Gastroesophageal sphincter (tissue), 3 donors: ENCODE results near the gene PDZD2.

Source experiments
- CTCF ChIP-seq, 4 experiments: fragments of 200-600 bp in 2 of 4; fragments of 450-650 bp in 2 of 4; sonication (generic) in 1 of 4; IDR thresholded peaks; one replicate each; pipeline ENCODE4 v1.5.1; 2017 to 2019; ENCODE audit warnings: antibody characterized with exemption in 4 of 4, mild to moderate bottlenecking in 2 of 4, moderate library complexity in 2 of 4
- EP300 ChIP-seq: sonication (generic); formaldehyde crosslinking; IDR thresholded peaks from one replicate; pipeline ENCODE4 v1.6.1; 2017; ENCODE audit warnings: antibody characterized with exemption, mild to moderate bottlenecking
- POLR2A ChIP-seq, 2 donors: fragments of 450-650 bp; IDR thresholded peaks; one replicate each; pipeline ENCODE4 v1.6.1; 2017; ENCODE audit warnings: antibody characterized with exemption in 2 of 2, mild to moderate bottlenecking in 2 of 2, moderate library complexity in 1 of 2

- no peak for TF ChIP-seq POLR2A (IDR thresholded peaks at IDR 0.05)
- TF ChIP-seq EP300 = no peak
- no peak for TF ChIP-seq CTCF (IDR thresholded peaks at IDR 0.05)
These were observed 461.9 kb downstream of the PDZD2 start for GRCh38 chr5:32100691-32101302.
